K562 (cell line): ENCODE measurements around the gene METTL23. TPM values are rescaled to one million over a fixed set of nuclear protein-coding genes. Genes with fewer than 3 reads are reported as not detected.

Experiments
- BHLHE40 ChIP-seq: IDR thresholded peaks from 2 replicates; pipeline ENCODE4 v1.6.1; 2011; ENCODE audit warnings: low read length, improper control_type of control experiment
- CBX3 ChIP-seq, 2 experiments: IDR thresholded peaks; 1 replicate in 1 of 2; 2 replicates in 1 of 2; pipeline ENCODE4 v1.6.1; 2012; ENCODE audit warnings: inconsistent platforms in 2 of 2, low read length in 2 of 2, borderline replicate concordance in 1 of 2, control low read depth in 1 of 2
- ERF ChIP-seq: fragments of 450-650 bp; formaldehyde crosslinking; IDR thresholded peaks from 2 replicates; pipeline ENCODE4 v1.4.0; 2020; ENCODE audit warnings: mild to moderate bottlenecking, mixed read lengths
- GABPB2 ChIP-seq: fragments of 250-450 bp; sonication (Bioruptor Pico); conservative IDR thresholded peaks from 2 replicates; pipeline ENCODE4 v1.5.1; 2021; ENCODE audit warnings: mild to moderate bottlenecking
- HMG20B ChIP-seq: fragments of 250-450 bp; sonication (Bioruptor Pico); IDR thresholded peaks from 2 replicates; pipeline ENCODE4 v1.5.0; 2021; ENCODE audit warnings: mild to moderate bottlenecking
- JUNB ChIP-seq: fragments of 450-650 bp; formaldehyde crosslinking; conservative IDR thresholded peaks from 2 replicates; pipeline ENCODE4 v1.4.0; 2020; ENCODE audit warnings: mild to moderate bottlenecking
- MAZ ChIP-seq, 2 experiments: fragments of 450-650 bp in 1 of 2; sonication (generic) in 1 of 2; formaldehyde crosslinking; IDR thresholded peaks in 1 of 2; conservative IDR thresholded peaks in 1 of 2; 2 replicates each; pipeline versions ENCODE4 v1.4.0 to v1.5.0; 2020; ENCODE audit warnings: mild to moderate bottlenecking in 1 of 2, missing genetic modification reagents in 1 of 2
- MXI1 ChIP-seq: IDR thresholded peaks from 2 replicates; pipeline ENCODE4 v1.6.1; 2011; ENCODE audit warnings: low read depth, mild to moderate bottlenecking, improper control_type of control experiment, low read length
- NFRKB ChIP-seq: fragments of 450-650 bp; IDR thresholded peaks from 2 replicates; pipeline ENCODE4 v1.6.1; 2016; ENCODE audit warnings: low read depth
- PPARD ChIP-seq: fragments of 250-450 bp; sonication (Bioruptor Pico); IDR thresholded peaks from 2 replicates; pipeline ENCODE4 v1.8.0; 2022; ENCODE audit warnings: inconsistent platforms, mild to moderate bottlenecking, moderate library complexity
- SMAD3 ChIP-seq: fragments of 450-650 bp; formaldehyde crosslinking; conservative IDR thresholded peaks from 2 replicates; pipeline ENCODE4 v1.4.0; 2020; ENCODE audit warnings: mild to moderate bottlenecking
- SMARCA5 ChIP-seq: fragments of 450-650 bp; IDR thresholded peaks from 2 replicates; pipeline ENCODE4 v1.6.1; 2016
- SRSF7 ChIP-seq: fragments of 200-400 bp; formaldehyde crosslinking; optimal IDR thresholded peaks from 2 replicates; pipeline ENCODE3; 2017; ENCODE audit warnings: mild to moderate bottlenecking, low read depth, low read length
- TAF7 ChIP-seq: fragments of 450-650 bp; IDR thresholded peaks from 2 replicates; pipeline ENCODE4 v1.6.1; 2016; ENCODE audit warnings: missing genetic modification characterization, missing compliant biosample characterization
- TCF3 ChIP-seq: sonication (generic); formaldehyde crosslinking; IDR thresholded peaks from 2 replicates; pipeline ENCODE4 v1.4.0; 2020; ENCODE audit warnings: mild to moderate bottlenecking, missing genetic modification reagents
- TFE3 ChIP-seq: fragments of 450-650 bp; formaldehyde crosslinking; IDR thresholded peaks from 2 replicates; pipeline ENCODE4 v1.4.0; 2020; ENCODE audit warnings: mild to moderate bottlenecking, mixed read lengths
- TRIM24 ChIP-seq, 2 experiments: fragments of 450-650 bp; IDR thresholded peaks; 2 replicates each; pipeline ENCODE4 v1.6.1; 2016
- VEZF1 ChIP-seq: fragments of 200-800 bp; sonication (Bioruptor generic); IDR thresholded peaks from 2 replicates; pipeline ENCODE4 v1.6.1; 2017; ENCODE audit warnings: missing genetic modification characterization, missing compliant biosample characterization
- ZKSCAN3 ChIP-seq: fragments of 250-450 bp; sonication (Bioruptor Pico); IDR thresholded peaks from 2 replicates; pipeline ENCODE4 v1.4.0; 2020
- ZNF444 ChIP-seq: fragments of 250-450 bp; sonication (Bioruptor Pico); IDR thresholded peaks from 2 replicates; pipeline ENCODE4 v1.4.0; 2020; ENCODE audit warnings: mild to moderate bottlenecking, moderate library complexity
- ZNF830 ChIP-seq: fragments of 250-450 bp; sonication (Bioruptor Pico); IDR thresholded peaks from 2 replicates; pipeline ENCODE4 v1.5.0; 2021; ENCODE audit warnings: mild to moderate bottlenecking
- polyA plus RNA-seq, 8 experiments: library from polyadenylated mRNA; depleted of rRNA in 4 of 8; stranded (reverse) in 5 of 8; unstranded in 3 of 8; fragments of >200 nt; fragmentation: Nextera tagmentation in 2 of 8; fragmentation: Illumina TruSeq in 1 of 8; extraction: Ambion mirVana in 2 of 8; extraction: Trizol in 1 of 8; gene quantifications; 2 replicates each; pipeline versions ENCODE4 v1.2.1 to v1.2.3, GENCODE V29; 2011 to 2014; ENCODE audit warnings: inconsistent platforms in 1 of 8, missing spikeins in 1 of 8
- total RNA-seq, 7 experiments: library from RNA; depleted of rRNA in 6 of 7; stranded (reverse); fragments of >200 nt in 6 of 7; fragmentation: Illumina TruSeq in 2 of 7; extraction: Trizol in 2 of 7; gene quantifications; 2 replicates each; pipeline versions ENCODE4 v1.2.1 to v1.2.3, GENCODE V29; 2011 to 2021; ENCODE audit warnings: low replicate concordance in 1 of 7
- TF ChIP-seq, protein P1 (sequence below), 3 experiments: IDR thresholded peaks in 2 of 3; conservative IDR thresholded peaks in 1 of 3; 2 replicates each; pipeline ENCODE4 v1.5.1; 2011 to 2012; ENCODE audit warnings: low read length in 3 of 3, mild to moderate bottlenecking in 3 of 3, control low read depth in 2 of 3, improper control_type of control experiment in 1 of 3, inconsistent platforms in 1 of 3, low read depth in 1 of 3, mixed read lengths in 1 of 3, moderate library complexity in 1 of 3; ENCODE audit not compliant: insufficient read depth in 2 of 3
- TF ChIP-seq, protein P2 (sequence below): sonication (generic); formaldehyde crosslinking; IDR thresholded peaks from 2 replicates; pipeline ENCODE4 v1.5.0; 2020; ENCODE audit warnings: missing genetic modification reagents

Gene METTL23
- total and polyA plus RNA-seq, 9 of the 15 experiments (the other 6 are each of a cell fraction or from before 2014, with no cell fraction given), result 29.4 to 67.3 (median 41.6) TPM

GRCh38 chr17:76737676-76738467, 11.2 kb downstream of the METTL23 start, which contains the start of gene MFSD11 (continued):
- TF ChIP-seq TFE3 (CRISPR knock-in tag), result peak; percentile 93
- TF ChIP-seq TRIM24 (IDR thresholded peaks at IDR 0.05), result no peak
- TF ChIP-seq ZNF444 (CRISPR knock-in tag), result no peak
- peak; percentile 21; the same call in 1 of the 2 replicates for TF ChIP-seq NFRKB
- no peak; the same call in 1 of the 2 replicates for TF ChIP-seq JUNB (CRISPR knock-in tag)
- TF ChIP-seq SMAD3, result no peak
- TF ChIP-seq VEZF1, result peak; percentile 81; the same call in 1 of the 2 replicates
- peak; percentile 95 for TF ChIP-seq BHLHE40
- peak; percentile 85; the same call in 1 of the 2 replicates for TF ChIP-seq ERF (CRISPR knock-in tag)
- TF ChIP-seq TCF3, result no peak; the same call in 1 of the 2 replicates
- no peak for TF ChIP-seq SMARCA5
- peak; percentile 69; the same call in 1 of the 2 replicates for TF ChIP-seq TAF7 (tag)
- no peak for TF ChIP-seq HMG20B (CRISPR knock-in tag)
- TF ChIP-seq SRSF7, result no peak
- no peak for TF ChIP-seq PPARD (CRISPR knock-in tag)
- TF ChIP-seq CBX3 (IDR thresholded peaks at IDR 0.05; ENCODE audit: borderline replicate concordance in 1 of 2, low read length in 2 of 2), result 0 out of 3 replicates have a peak, but pooled peaks of 1 of the 2 experiments have one; percentile 57
- no peak for TF ChIP-seq GABPB2
- no peak for TF ChIP-seq ZKSCAN3 (CRISPR knock-in tag)
- TF ChIP-seq, protein P1, sequence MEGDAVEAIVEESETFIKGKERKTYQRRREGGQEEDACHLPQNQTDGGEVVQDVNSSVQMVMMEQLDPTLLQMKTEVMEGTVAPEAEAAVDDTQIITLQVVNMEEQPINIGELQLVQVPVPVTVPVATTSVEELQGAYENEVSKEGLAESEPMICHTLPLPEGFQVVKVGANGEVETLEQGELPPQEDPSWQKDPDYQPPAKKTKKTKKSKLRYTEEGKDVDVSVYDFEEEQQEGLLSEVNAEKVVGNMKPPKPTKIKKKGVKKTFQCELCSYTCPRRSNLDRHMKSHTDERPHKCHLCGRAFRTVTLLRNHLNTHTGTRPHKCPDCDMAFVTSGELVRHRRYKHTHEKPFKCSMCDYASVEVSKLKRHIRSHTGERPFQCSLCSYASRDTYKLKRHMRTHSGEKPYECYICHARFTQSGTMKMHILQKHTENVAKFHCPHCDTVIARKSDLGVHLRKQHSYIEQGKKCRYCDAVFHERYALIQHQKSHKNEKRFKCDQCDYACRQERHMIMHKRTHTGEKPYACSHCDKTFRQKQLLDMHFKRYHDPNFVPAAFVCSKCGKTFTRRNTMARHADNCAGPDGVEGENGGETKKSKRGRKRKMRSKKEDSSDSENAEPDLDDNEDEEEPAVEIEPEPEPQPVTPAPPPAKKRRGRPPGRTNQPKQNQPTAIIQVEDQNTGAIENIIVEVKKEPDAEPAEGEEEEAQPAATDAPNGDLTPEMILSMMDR (IDR thresholded peaks at IDR 0.05 in 2 of 3, conservative IDR thresholded peaks at IDR 0.05 in 1 of 3; ENCODE audit: insufficient read depth in 2 of 3, low read depth in 1 of 3, low read length in 3 of 3), result peak in 1 of 3 experiments; percentile 5; a peak in 1 of 6 replicates
- no peak for TF ChIP-seq ZNF830 (CRISPR knock-in tag)
- TF ChIP-seq MXI1, result peak; percentile 61; the same call in 1 of the 2 replicates
- TF ChIP-seq, protein P2, sequence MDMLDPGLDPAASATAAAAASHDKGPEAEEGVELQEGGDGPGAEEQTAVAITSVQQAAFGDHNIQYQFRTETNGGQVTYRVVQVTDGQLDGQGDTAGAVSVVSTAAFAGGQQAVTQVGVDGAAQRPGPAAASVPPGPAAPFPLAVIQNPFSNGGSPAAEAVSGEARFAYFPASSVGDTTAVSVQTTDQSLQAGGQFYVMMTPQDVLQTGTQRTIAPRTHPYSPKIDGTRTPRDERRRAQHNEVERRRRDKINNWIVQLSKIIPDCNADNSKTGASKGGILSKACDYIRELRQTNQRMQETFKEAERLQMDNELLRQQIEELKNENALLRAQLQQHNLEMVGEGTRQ (CRISPR knock-in tag), result peak; percentile 95
- TF ChIP-seq MAZ (CRISPR knock-in tag; conservative IDR thresholded peaks at IDR 0.05 in 1 of 2, IDR thresholded peaks at IDR 0.05 in 1 of 2), result peak; percentile 91 to 98
